ENCODE results near the gene TMEM106A. TPM values are rescaled to one million over a fixed set of nuclear protein-coding genes. Genes with fewer than 3 reads are reported as not detected.

Gene TMEM106A
- total RNA-seq, 4 donors from 2014 or later: 2.3 to 20.7 (median 11.9) TPM

DNA sequence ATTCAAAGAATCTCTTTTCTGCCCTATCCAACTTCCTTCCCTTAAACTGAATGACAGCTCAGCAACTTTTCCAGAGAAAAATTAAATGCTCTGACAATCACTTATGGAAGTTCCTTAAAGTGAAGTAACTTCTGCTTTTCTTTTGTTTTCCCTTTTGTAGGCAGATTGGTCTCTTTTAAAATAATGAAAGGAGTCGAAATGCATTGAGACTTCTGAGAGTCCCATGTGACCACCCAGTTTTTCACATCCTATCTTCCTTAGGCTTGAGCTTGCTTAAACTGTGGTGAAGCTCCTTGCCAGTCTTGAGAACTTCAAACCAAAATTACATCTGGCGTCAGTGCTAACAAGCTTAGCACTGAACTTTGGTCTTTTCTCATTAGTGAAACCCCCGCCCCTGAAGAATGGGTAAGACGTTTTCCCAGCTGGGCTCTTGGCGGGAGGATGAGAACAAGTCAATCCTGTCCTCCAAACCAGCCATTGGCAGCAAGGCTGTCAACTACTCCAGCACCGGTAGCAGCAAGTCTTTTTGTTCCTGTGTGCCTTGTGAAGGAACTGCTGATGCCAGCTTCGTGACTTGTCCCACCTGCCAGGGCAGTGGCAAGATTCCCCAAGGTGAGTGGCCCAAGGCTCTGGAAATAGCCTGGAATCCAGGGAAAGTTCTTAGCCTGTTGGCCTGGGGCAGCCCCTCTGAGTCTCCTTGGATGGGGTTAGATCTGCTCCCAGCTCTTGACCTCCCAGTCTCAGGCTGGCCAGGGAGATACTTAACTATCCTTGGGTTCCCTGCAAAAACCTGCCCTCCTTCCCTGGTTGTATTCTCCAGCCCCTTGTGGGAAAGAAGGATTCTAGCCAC, 1.2 kb downstream of the TMEM106A start:
- TF ChIP-seq POLR2A (IDR thresholded peaks at IDR 0.05) (no peak), CTCF (IDR thresholded peaks at IDR 0.05) (no peak)
- H3K27ac ChIP-seq: peak overlapping the region; percentile 86 to 90
- DNase-seq: no peak

DNA sequence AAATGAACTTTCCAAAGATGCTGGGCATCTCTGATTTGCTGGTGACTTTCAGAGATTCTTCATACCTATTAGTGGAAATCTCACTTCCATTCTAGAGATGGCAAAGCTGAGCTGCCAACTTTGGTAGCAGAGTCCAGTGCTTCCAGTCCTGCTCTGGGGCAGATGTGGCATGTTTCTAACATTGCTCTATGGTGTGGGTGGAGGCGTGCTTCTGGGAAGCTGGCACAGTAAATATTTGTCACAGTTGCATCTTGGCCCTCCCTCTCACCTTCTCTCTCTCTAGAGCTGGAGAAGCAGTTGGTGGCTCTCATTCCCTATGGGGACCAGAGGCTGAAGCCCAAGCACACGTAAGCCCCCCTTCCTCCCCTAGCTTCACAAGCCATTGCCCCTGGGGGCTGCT, 1.9 kb downstream of the TMEM106A start:
- no peaks in the 10 kb centered on the region for H3K36me3 ChIP-seq
- DNase-seq: no peak
- H3K4me1 ChIP-seq: no peaks in the 10 kb centered on the region
- H3K9me3 ChIP-seq: no peaks in the 10 kb centered on the region
- TF ChIP-seq CTCF (IDR thresholded peaks at IDR 0.05): no peak
- no peak for TF ChIP-seq POLR2A (IDR thresholded peaks at IDR 0.05)
- no peak overlapping the region for H3K4me3 ChIP-seq
- intact Hi-C loops (cut with DNase I; ENCODE audit: low total_unique reads): no loop called here
- no peak overlapping the region for H3K27ac ChIP-seq
- no peaks in the 10 kb centered on the region for H3K27me3 ChIP-seq

More for the DNA sequence above, 1.2 kb downstream of the TMEM106A start:
- peak overlapping the region in 1 of 2 donors; percentile 64 for H3K4me3 ChIP-seq
- H3K9me3 ChIP-seq: no peaks in the 10 kb centered on the region
- intact Hi-C loops (cut with DNase I; ENCODE audit: low total_unique reads): no loop called here
- H3K36me3 ChIP-seq: no peaks in the 10 kb centered on the region
- no peaks in the 10 kb centered on the region for H3K27me3 ChIP-seq
- no peaks in the 10 kb centered on the region for H3K4me1 ChIP-seq

DNA sequence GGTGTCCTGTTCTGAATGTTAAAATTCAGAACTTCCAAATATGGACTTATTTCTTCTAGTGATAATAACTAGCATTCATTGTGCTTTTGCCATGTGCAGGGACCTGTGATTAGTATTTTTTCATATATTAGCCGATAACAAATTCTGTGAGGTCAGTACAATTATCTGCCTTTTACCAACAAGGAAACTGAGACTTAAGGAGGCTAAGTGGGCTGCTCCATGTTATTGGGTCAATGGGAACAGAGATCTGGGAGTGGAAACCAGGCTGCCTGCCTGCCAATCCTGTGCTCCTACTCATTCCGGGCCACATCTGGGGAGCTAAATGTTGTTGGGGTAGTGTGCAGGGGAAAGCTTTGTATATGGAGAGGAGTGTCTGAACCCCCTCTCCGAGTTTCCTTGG, 3.7 kb downstream of the TMEM106A start:
- H3K4me3 ChIP-seq: no peak overlapping the region
- TF ChIP-seq CTCF (IDR thresholded peaks at IDR 0.05): no peak
- TF ChIP-seq POLR2A (IDR thresholded peaks at IDR 0.05): no peak
- no peak overlapping the region for H3K27ac ChIP-seq
- intact Hi-C loops (cut with DNase I; ENCODE audit: low total_unique reads): no loop called here
- H3K9me3 ChIP-seq: no peaks in the 10 kb centered on the region
- H3K4me1 ChIP-seq: no peaks in the 10 kb centered on the region
- no peaks in the 10 kb centered on the region for H3K36me3 ChIP-seq
- no peak for DNase-seq
- no peaks in the 10 kb centered on the region for H3K27me3 ChIP-seq

GRCh38 chr17:43216369-43216761, 4.7 kb downstream of the TMEM106A start:
- Histone ChIP-seq H3K9me3 (no peaks in the 10 kb centered on the region), H3K4me1 (no peaks in the 10 kb centered on the region), H3K36me3 (no peaks in the 10 kb centered on the region), H3K27ac (no peak overlapping the region), H3K27me3 (no peaks in the 10 kb centered on the region), H3K4me3 (no peak overlapping the region)
- no peak for TF ChIP-seq POLR2A (IDR thresholded peaks at IDR 0.05)
- no peak for TF ChIP-seq CTCF (IDR thresholded peaks at IDR 0.05)
- no peak for DNase-seq
- intact Hi-C loops (cut with DNase I; ENCODE audit: low total_unique reads): no loop called here

GRCh38 chr17:43216762-43217613, 5.3 kb downstream of the TMEM106A start:
- no peak for DNase-seq
- Histone ChIP-seq H3K4me1 (no peaks in the 10 kb centered on the region), H3K27ac (no peak overlapping the region), H3K9me3 (no peaks in the 10 kb centered on the region), H3K27me3 (no peaks in the 10 kb centered on the region), H3K4me3 (no peak overlapping the region), H3K36me3 (no peaks in the 10 kb centered on the region)
- intact Hi-C loops (cut with DNase I; ENCODE audit: low total_unique reads): no loop called here
- TF ChIP-seq POLR2A (IDR thresholded peaks at IDR 0.05) (no peak), CTCF (IDR thresholded peaks at IDR 0.05) (no peak)
